IMR-90 (cell line): ENCODE data around the gene ADD3. TPM values are rescaled to one million over a fixed set of nuclear protein-coding genes. Genes with fewer than 3 reads are reported as not detected.

ENCODE experiments used
- ATAC-seq: fragments of 200-7000 bp; cut with Tn5 transposase; 2 replicates; pipeline ENCODE4 v1.9.1; 2020; ENCODE audit warnings: low read depth, mild to moderate bottlenecking, moderate library complexity
- BruUV-seq: library from RNA; stranded (reverse); fragments of 400-500 nt; replicated peaks from 2 replicates; lab custom pipeline; 2021; lab: Mats Ljungman, UMichigan
- CTCF ChIA-PET: fragments of 300-600 bp; formaldehyde crosslinking; extraction: SDS; loops from one replicate; lab custom pipeline; 2021; ENCODE audit warnings: antibody characterized with exemption; lab: Yijun Ruan, JAX
- POLR2A ChIA-PET: fragments of 300-600 bp; sonication (Branson Sonifier 250); formaldehyde crosslinking; loops from one replicate; lab custom pipeline; 2022; ENCODE audit warnings: antibody characterized with exemption; ENCODE audit not compliant: unreplicated experiment; lab: Charles Lee
- DNase-seq: peaks from one replicate; pipeline ENCODE4 v3.0.0; 2013
- H2AFZ ChIP-seq: replicated peaks from 2 replicates; pipeline ENCODE3; 2013; ENCODE audit warnings: low read length, mild to moderate bottlenecking; ENCODE audit not compliant: poor library complexity
- H2AK5ac ChIP-seq: 2 replicates; pipeline ENCODE4 v1.6.1; 2013; ENCODE audit warnings: low read depth, low read length, inconsistent platforms
- H2AK9ac ChIP-seq: replicated peaks from 2 replicates; pipeline ENCODE3; 2013; ENCODE audit warnings: mild to moderate bottlenecking, low read depth, low read length, moderate library complexity; ENCODE audit not compliant: poor library complexity
- H2BK120ac ChIP-seq: 2 replicates; pipeline ENCODE4 v1.6.1; 2013; ENCODE audit warnings: low read depth, low read length, inconsistent platforms
- H2BK15ac ChIP-seq: 3 replicates; pipeline ENCODE4 v1.6.1; 2013; ENCODE audit warnings: low read depth, low read length, inconsistent platforms
- H2BK20ac ChIP-seq: 2 replicates; pipeline ENCODE4 v1.6.1; 2013; ENCODE audit warnings: low read depth, mild to moderate bottlenecking, inconsistent platforms, low read length, moderate library complexity
- H2BK5ac ChIP-seq: 2 replicates; pipeline ENCODE4 v1.6.1; 2013; ENCODE audit warnings: mild to moderate bottlenecking, low read depth, low read length, inconsistent platforms; ENCODE audit not compliant: poor library complexity, severe bottlenecking
- H3K14ac ChIP-seq: replicated peaks from 2 replicates; pipeline ENCODE4 v1.6.1; 2013; ENCODE audit warnings: low read depth, low read length, inconsistent platforms
- H3K18ac ChIP-seq: 2 replicates; pipeline ENCODE4 v1.6.1; 2013; ENCODE audit warnings: low read depth, low read length, control low read depth
- H3K23ac ChIP-seq: 2 replicates; pipeline ENCODE4 v1.6.1; 2013; ENCODE audit warnings: low read depth, low read length, inconsistent platforms
- H3K27ac ChIP-seq: 2 replicates; pipeline ENCODE4 v1.5.1; 2013; ENCODE audit warnings: mild to moderate bottlenecking, control low read depth, low read length; ENCODE audit not compliant: insufficient read depth
- H3K27me3 ChIP-seq: 2 replicates; pipeline ENCODE4 v1.6.1; 2013; ENCODE audit warnings: low read length; ENCODE audit not compliant: control insufficient read depth, insufficient read depth
- H3K36me3 ChIP-seq: 2 replicates; pipeline ENCODE4 v1.6.1; 2013; ENCODE audit warnings: low read length, mixed read lengths; ENCODE audit not compliant: control insufficient read depth, insufficient read depth
- H3K4ac ChIP-seq: 2 replicates; pipeline ENCODE4 v1.6.1; 2013; ENCODE audit warnings: low read depth, low read length, inconsistent platforms
- H3K4me1 ChIP-seq: 2 replicates; pipeline ENCODE4 v1.6.1; 2013; ENCODE audit warnings: low read length, mixed read lengths; ENCODE audit not compliant: control insufficient read depth, insufficient read depth
- H3K4me2 ChIP-seq: 2 replicates; pipeline ENCODE4 v1.6.1; 2013; ENCODE audit warnings: low read depth, mild to moderate bottlenecking, control low read depth, low read length, moderate library complexity
- H3K4me3 ChIP-seq: 2 replicates; pipeline ENCODE4 v1.5.1; 2013; ENCODE audit warnings: low read depth, mild to moderate bottlenecking, control low read depth, low read length, moderate library complexity; ENCODE audit not compliant: insufficient read depth
- H3K56ac ChIP-seq: 2 replicates; pipeline ENCODE4 v1.6.1; 2013; ENCODE audit warnings: low read length, inconsistent platforms; ENCODE audit not compliant: insufficient read depth; ENCODE audit errors: extremely low read depth
- H3K79me1 ChIP-seq, 2 experiments: 2 replicates each; pipeline ENCODE4 v1.6.1; 2013; ENCODE audit warnings: low read length in 2 of 2, inconsistent platforms in 1 of 2, low read depth in 1 of 2
- H3K9ac ChIP-seq: 2 replicates; pipeline ENCODE4 v1.6.1; 2013; ENCODE audit warnings: low read depth, low read length, control low read depth
- H3K9me1 ChIP-seq: 2 replicates; pipeline ENCODE4 v1.6.1; 2013; ENCODE audit warnings: low read length, inconsistent platforms; ENCODE audit not compliant: insufficient read depth
- H3K9me3 ChIP-seq: 2 replicates; pipeline ENCODE4 v1.6.1; 2013; ENCODE audit warnings: low read length; ENCODE audit not compliant: control insufficient read depth, insufficient read depth
- H4K20me1 ChIP-seq: 2 replicates; pipeline ENCODE4 v1.6.1; 2013; ENCODE audit warnings: low read length, inconsistent platforms; ENCODE audit not compliant: insufficient read depth
- H4K5ac ChIP-seq: 2 replicates; pipeline ENCODE4 v1.6.1; 2013; ENCODE audit warnings: mild to moderate bottlenecking, low read depth, low read length, control low read depth
- H4K8ac ChIP-seq, 2 experiments: 2 replicates each; pipeline ENCODE4 v1.6.1; 2013; ENCODE audit warnings: low read depth in 2 of 2, low read length in 2 of 2, control low read depth in 1 of 2, inconsistent platforms in 1 of 2
- H4K91ac ChIP-seq: 2 replicates; pipeline ENCODE4 v1.6.1; 2013; ENCODE audit warnings: low read depth, low read length, inconsistent platforms; ENCODE audit not compliant: insufficient read depth
- MAFK ChIP-seq: IDR thresholded peaks from 2 replicates; pipeline ENCODE4 v1.6.1; 2012; ENCODE audit warnings: low read depth, low read length, improper control_type of control experiment
- RAD21 ChIP-seq: IDR thresholded peaks from 2 replicates; pipeline ENCODE4 v1.6.1; 2012; ENCODE audit warnings: low read length, improper control_type of control experiment
- RCOR1 ChIP-seq: IDR thresholded peaks from 2 replicates; pipeline ENCODE4 v1.6.1; 2012; ENCODE audit warnings: mild to moderate bottlenecking, low read length, improper control_type of control experiment; ENCODE audit not compliant: insufficient replicate concordance
- RFX5 ChIP-seq: IDR thresholded peaks from 2 replicates; pipeline ENCODE4 v1.8.0; 2012; ENCODE audit warnings: low read depth, mild to moderate bottlenecking, low read length, moderate library complexity
- SMC3 ChIP-seq: fragments of 150-350 bp; IDR thresholded peaks from 2 replicates; pipeline ENCODE4 v1.6.1; 2016; ENCODE audit warnings: low read depth, mild to moderate bottlenecking, antibody characterized with exemption, low read length, moderate library complexity
- USF2 ChIP-seq: fragments of 150-350 bp; IDR thresholded peaks from 2 replicates; pipeline ENCODE4 v1.6.1; 2017; ENCODE audit warnings: mild to moderate bottlenecking, antibody characterized with exemption, low read length, low read depth
- WGBS, 2 experiments: methylation state at CpG; one replicate each; pipeline versions ENCODE4 v1.1.5 to v1.1.7; 2013; ENCODE audit warnings: missing lambda C conversion rate in 2 of 2; ENCODE audit not compliant: insufficient read length in 1 of 2; ENCODE audit errors: extremely low coverage in 2 of 2; 5-methylcytosine and 5-hydroxymethylcytosine counted together
- dilution Hi-C: fragments of 300-500 bp; cut with HindIII; formaldehyde crosslinking; loops from one replicate; pipeline ENCODE4 v1.14.3; 2018; ENCODE audit warnings: low sequenced_read_pairs; ENCODE audit not compliant: unreplicated experiment
- in situ Hi-C: fragments of 300-500 bp; cut with MboI; formaldehyde crosslinking; loops from 3 replicates; pipeline ENCODE4 v1.14.3; 2019; ENCODE audit warnings: low sequenced_read_pairs, inconsistent platforms, mixed read lengths
- intact Hi-C: fragments of 100-400 bp; cut with micrococcal nuclease; formaldehyde crosslinking; loops from 2 replicates; pipeline ENCODE4 v1.10.0; 2022
- polyA plus RNA-seq, 3 experiments: library from polyadenylated mRNA; depleted of rRNA; stranded (reverse); fragments of >200 nt; gene quantifications; 2 replicates each; pipeline ENCODE4 v1.2.3, GENCODE V29; 2012; ENCODE audit warnings: low replicate concordance in 1 of 3
- total RNA-seq: library from RNA; depleted of rRNA; stranded (reverse); fragments of >200 nt; gene quantifications from 2 replicates; pipeline ENCODE4 v1.2.3, GENCODE V29; 2012

The ADD3 gene
- total and polyA plus RNA-seq, 2 of the 4 experiments (the other 2 are of a cell fraction) = 138 to 212 TPM

GRCh38 chr10:110172155-110172554 lies 164.4 kb downstream of the ADD3 start:
- 77% methylated on average over 2 of the region's 5 CpGs; no CpG with 5 or more reads in 1 of the 2 experiments for WGBS, 2 experiments
- CTCF ChIA-PET = no interaction called here

More at GRCh38 chr10:110172155-110172554, 164.4 kb downstream of the ADD3 start:
- TF ChIP-seq MAFK (no peak), RAD21 (no peak), RCOR1 (no peak), SMC3 (no peak), USF2 (peak; percentile 43; the same call in 1 of the 2 replicates), RFX5 (no peak)
- H2AK9ac ChIP-seq = no peak overlapping the region
- H2BK20ac ChIP-seq = no peak overlapping the region
- H4K8ac ChIP-seq = no peak overlapping the region
- no peaks in the 10 kb centered on the region for H3K4me1 ChIP-seq
- H3K18ac ChIP-seq = no peak overlapping the region
- no peak overlapping the region for H3K23ac ChIP-seq
- H4K5ac ChIP-seq = no peak overlapping the region
- H3K4me3 ChIP-seq = no peak overlapping the region
- H3K14ac ChIP-seq = no peak overlapping the region
- H3K27ac ChIP-seq = no peak overlapping the region
- no peak overlapping the region for H3K4ac ChIP-seq
- no peak overlapping the region for H2BK5ac ChIP-seq
- no peak overlapping the region for H2BK120ac ChIP-seq
- peaks cover 51% of the 10 kb centered on the region for H3K27me3 ChIP-seq
- ATAC-seq = no peak
- BruUV-seq = no TSS peak
- no peaks in the 10 kb centered on the region for H4K20me1 ChIP-seq
- no peak overlapping the region for H3K4me2 ChIP-seq
- in situ Hi-C loops (no loop called here), dilution Hi-C loops (no loop called here), intact Hi-C loops (no loop called here)
- DNase-seq = no peak
- H2AK5ac ChIP-seq = no peak overlapping the region
- H2AFZ ChIP-seq = no peak overlapping the region
- H3K79me1 ChIP-seq = no peaks in the 10 kb centered on the region
- H3K9me1 ChIP-seq = no peaks in the 10 kb centered on the region
- POLR2A ChIA-PET = no interaction called here
- H2BK15ac ChIP-seq = no peak overlapping the region
- no peak overlapping the region for H4K91ac ChIP-seq
- no peak overlapping the region for H3K9ac ChIP-seq
- no peaks in the 10 kb centered on the region for H3K36me3 ChIP-seq
- no peak overlapping the region for H3K56ac ChIP-seq
- H3K9me3 ChIP-seq = no peaks in the 10 kb centered on the region
